GM12864 (cell line): ENCODE measurements around the gene AHCYL2.
A peak's percentile ranks its signal among the peaks of the same experiment; 100 is the strongest.
"Not testable (repeated sequence)": the region's sequence is repeated elsewhere in the genome, so short reads cannot be mapped to it uniquely, and the experiment has no call there.

Experiments
- DNase-seq: peaks from one replicate; pipeline ENCODE4 v3.0.0-alpha.2; 2011; ENCODE audit warnings: low read depth
- H3K4me3 ChIP-seq: 2 replicates; pipeline ENCODE4 v1.5.1; 2011; ENCODE audit warnings: mild to moderate bottlenecking, low read depth, low read length, control low read depth
- CTCF ChIP-seq: IDR thresholded peaks from 2 replicates; pipeline ENCODE4 v1.5.1; 2011; ENCODE audit warnings: low read depth, mild to moderate bottlenecking, moderate library complexity, low read length, control low read depth, inconsistent platforms; ENCODE audit errors: missing control alignments

Gene AHCYL2

GRCh38 chr7:129367700-129368388, 143.0 kb downstream of the AHCYL2 start:
- H3K4me3 ChIP-seq = peak overlapping the region; percentile 19; the same call in 1 of the 2 replicates
- peak; percentile 94 for TF ChIP-seq CTCF
- DNase-seq = peak; percentile 54

GRCh38 chr7:129368389-129368986, 143.7 kb downstream of the AHCYL2 start:
- DNase-seq = no peak
- H3K4me3 ChIP-seq = peak overlapping the region; percentile 19
- TF ChIP-seq CTCF = no peak

- DNase-seq, H3K4me3 ChIP-seq: not testable (repeated sequence)
Observed at GRCh38 chr7:129369447-129369846, 144.6 kb downstream of the AHCYL2 start.

- TF ChIP-seq CTCF = no peak
- no peak for DNase-seq
- H3K4me3 ChIP-seq = no peak overlapping the region
Observed at GRCh38 chr7:129370812-129371211, 146.0 kb downstream of the AHCYL2 start.

GRCh38 chr7:129371487-129371886, 146.7 kb downstream of the AHCYL2 start:
- DNase-seq = no peak
- H3K4me3 ChIP-seq = no peak overlapping the region
- no peak for TF ChIP-seq CTCF

- no peak for DNase-seq
- TF ChIP-seq CTCF = no peak
Observed at GRCh38 chr7:129373651-129374428, 149.0 kb downstream of the AHCYL2 start.

GRCh38 chr7:129375141-129375938, 150.5 kb downstream of the AHCYL2 start:
- H3K4me3 ChIP-seq = no peak overlapping the region
- TF ChIP-seq CTCF = no peak
- no peak for DNase-seq

More at GRCh38 chr7:129373651-129374428, 149.0 kb downstream of the AHCYL2 start:
- no peak overlapping the region for H3K4me3 ChIP-seq
